Measurements from ENCODE around the gene ECHDC1.

DNA sequence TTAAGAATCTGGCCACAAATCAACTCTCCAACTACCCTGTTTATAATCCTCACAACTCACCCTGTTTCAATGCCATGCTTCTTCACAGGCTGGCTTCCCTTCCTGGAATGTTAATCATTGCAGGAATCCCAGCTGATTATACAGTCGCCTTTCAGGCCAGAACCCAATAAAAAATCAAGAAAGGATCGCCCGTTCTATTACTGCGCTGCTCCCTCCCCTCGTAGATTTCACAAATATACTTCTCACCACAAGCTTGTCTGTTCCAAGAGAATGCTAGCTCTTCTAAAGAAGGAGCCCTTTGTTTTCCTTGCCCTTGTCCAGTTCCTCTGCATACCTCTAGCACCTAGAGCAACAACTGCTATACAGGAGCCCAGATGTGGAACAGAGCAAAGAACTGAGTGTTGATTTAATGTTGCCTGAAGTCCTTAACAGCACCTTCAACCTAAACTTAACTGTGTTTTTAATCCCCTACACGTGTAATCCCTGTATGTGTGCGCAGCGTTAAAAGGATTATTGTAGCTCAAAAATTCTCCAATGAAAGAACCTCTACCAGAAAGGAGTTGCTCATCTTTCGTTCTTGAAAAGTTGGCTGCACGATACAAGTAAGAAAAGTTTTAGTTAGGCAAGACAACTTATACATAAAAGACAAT, 988 bp downstream of the ECHDC1 start:
- TF ChIP-seq, protein P1, sequence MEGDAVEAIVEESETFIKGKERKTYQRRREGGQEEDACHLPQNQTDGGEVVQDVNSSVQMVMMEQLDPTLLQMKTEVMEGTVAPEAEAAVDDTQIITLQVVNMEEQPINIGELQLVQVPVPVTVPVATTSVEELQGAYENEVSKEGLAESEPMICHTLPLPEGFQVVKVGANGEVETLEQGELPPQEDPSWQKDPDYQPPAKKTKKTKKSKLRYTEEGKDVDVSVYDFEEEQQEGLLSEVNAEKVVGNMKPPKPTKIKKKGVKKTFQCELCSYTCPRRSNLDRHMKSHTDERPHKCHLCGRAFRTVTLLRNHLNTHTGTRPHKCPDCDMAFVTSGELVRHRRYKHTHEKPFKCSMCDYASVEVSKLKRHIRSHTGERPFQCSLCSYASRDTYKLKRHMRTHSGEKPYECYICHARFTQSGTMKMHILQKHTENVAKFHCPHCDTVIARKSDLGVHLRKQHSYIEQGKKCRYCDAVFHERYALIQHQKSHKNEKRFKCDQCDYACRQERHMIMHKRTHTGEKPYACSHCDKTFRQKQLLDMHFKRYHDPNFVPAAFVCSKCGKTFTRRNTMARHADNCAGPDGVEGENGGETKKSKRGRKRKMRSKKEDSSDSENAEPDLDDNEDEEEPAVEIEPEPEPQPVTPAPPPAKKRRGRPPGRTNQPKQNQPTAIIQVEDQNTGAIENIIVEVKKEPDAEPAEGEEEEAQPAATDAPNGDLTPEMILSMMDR (IDR thresholded peaks at IDR 0.05; ENCODE audit: poor library complexity), result no peak
- TF ChIP-seq EZH2 (IDR thresholded peaks at IDR 0.05; ENCODE audit: borderline replicate concordance), result no peak
- TF ChIP-seq EZH2phosphoT487 (IDR thresholded peaks at IDR 0.05; ENCODE audit: low read depth, severe bottlenecking, unreplicated experiment), result no peak

Measured in hepatocyte (in vitro differentiated cells).